NCI-H2081 treated with DMSO at 0.1 percent for 48 hours (cell line): ENCODE measurements around the gene PTPRH.

Experiments
- DNase-seq: peaks from one replicate; lab custom pipeline; 2025; lab: John Stamatoyannopoulos, UW

PTPRH gene, protein sequence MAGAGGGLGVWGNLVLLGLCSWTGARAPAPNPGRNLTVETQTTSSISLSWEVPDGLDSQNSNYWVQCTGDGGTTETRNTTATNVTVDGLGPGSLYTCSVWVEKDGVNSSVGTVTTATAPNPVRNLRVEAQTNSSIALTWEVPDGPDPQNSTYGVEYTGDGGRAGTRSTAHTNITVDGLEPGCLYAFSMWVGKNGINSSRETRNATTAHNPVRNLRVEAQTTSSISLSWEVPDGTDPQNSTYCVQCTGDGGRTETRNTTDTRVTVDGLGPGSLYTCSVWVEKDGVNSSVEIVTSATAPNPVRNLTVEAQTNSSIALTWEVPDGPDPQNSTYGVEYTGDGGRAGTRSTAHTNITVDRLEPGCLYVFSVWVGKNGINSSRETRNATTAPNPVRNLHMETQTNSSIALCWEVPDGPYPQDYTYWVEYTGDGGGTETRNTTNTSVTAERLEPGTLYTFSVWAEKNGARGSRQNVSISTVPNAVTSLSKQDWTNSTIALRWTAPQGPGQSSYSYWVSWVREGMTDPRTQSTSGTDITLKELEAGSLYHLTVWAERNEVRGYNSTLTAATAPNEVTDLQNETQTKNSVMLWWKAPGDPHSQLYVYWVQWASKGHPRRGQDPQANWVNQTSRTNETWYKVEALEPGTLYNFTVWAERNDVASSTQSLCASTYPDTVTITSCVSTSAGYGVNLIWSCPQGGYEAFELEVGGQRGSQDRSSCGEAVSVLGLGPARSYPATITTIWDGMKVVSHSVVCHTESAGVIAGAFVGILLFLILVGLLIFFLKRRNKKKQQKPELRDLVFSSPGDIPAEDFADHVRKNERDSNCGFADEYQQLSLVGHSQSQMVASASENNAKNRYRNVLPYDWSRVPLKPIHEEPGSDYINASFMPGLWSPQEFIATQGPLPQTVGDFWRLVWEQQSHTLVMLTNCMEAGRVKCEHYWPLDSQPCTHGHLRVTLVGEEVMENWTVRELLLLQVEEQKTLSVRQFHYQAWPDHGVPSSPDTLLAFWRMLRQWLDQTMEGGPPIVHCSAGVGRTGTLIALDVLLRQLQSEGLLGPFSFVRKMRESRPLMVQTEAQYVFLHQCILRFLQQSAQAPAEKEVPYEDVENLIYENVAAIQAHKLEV

DNA sequence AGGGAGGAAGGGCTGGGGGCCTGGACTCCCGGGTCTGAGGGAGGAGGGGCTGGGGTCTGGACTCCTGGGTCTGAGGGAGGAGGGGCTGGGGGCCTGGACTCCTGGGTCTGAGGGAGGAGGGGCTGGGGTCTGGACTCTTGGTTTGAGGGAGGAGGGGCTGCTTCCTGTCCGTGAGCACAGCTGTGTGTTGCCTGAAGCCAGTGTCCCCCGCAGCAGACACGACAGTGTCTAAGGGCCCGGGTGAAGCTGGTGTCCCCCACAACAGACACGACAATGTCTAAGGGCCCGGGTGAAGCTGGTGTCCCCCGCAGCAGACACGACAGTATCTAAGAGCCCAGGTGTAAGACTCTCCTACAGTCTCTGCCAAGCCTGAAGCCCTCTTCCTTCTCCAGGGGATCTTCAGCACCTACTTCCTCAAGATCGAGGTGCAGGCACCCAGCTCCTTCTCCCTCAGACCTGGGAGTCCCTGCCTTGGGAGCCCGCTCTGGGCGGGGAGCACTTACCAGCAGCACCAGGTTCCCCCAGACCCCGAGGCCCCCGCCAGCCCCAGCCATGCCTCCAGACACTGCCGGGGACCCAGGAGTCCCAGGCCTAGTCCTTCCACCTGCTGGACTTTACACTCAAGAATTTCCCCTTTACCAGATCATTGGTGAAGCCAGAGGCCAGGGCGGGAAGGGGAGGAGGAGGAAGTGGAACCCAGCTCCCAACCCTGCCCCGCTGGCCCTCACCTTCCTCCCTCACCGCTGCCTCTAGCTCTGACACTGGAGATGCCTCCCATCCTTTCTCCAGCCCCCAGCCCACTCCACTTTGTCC lies at the start of gene PTPRH:
Gene PTPRH (minus strand): TSS at position 622 of the 813 bp plus-strand sequence. CDS start 68 bp downstream, at position 554.
- no peak for DNase-seq

DNA sequence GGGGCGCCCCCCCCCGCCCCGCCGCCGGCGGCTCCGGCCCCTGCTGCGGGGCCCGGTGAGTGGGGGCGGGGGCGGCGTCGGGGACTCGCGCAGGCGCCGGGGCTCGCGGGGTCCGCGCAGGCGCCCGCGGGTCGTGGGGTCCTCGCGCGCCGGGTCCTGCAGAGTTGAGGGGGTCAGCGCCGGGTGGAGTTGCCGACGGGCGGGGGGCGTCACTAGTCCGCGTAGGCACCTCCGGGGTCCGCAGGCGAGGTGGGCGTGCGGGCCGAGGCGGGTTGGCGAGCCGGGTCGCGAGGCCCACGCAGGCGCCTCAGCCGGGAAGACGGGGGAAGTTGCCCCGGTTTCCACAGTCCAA lies 49.2 kb upstream of the PTPRH start:
- DNase-seq = no peak

DNA sequence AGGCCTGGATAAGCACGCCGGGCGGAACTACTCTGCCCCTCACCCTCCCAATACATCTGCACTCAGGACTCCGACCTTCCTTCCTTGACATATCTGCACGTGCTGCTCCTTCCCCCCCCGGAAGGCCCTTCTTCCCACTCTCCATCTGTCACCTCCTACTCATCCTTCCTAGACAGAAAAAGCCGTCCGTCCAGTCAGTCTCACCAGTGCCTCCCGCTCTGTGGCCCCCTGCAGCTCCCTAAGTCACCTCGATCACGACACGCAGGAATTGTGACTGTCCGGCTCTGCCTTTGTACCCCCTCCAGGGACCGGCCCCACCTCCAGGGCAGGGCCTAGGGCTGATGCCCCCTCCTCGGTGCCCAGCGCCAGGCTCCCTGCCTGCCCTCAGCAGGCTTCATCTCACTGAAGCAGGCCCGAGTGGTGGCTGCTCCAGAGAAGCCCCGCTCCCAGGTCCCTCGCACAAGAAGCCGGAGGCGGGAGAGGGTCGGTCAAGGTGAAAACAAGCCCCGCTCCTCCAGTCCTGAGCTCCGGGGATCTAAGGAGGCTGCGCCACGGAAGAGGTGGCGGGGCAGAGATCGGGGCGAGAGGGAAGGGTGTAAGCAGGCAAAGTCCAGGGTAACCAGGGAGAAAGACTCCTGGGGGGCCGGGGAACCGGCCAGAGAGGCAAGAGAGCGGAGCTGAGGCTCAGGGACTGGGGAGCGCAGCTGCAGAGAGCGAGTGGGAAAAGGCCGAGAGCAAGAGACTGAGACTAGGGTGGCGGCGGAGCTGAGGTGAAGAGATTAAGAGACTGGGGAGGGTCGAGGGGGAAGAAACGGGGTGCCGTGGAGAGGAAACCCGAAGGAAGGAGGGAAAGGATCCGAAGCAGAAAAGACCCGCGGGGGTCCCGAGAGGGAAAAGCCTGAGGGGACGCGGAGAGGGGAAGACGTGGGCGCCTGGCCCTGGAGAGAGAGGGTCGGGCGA lies 48.4 kb upstream of the PTPRH start:
- DNase-seq = no peak

DNA sequence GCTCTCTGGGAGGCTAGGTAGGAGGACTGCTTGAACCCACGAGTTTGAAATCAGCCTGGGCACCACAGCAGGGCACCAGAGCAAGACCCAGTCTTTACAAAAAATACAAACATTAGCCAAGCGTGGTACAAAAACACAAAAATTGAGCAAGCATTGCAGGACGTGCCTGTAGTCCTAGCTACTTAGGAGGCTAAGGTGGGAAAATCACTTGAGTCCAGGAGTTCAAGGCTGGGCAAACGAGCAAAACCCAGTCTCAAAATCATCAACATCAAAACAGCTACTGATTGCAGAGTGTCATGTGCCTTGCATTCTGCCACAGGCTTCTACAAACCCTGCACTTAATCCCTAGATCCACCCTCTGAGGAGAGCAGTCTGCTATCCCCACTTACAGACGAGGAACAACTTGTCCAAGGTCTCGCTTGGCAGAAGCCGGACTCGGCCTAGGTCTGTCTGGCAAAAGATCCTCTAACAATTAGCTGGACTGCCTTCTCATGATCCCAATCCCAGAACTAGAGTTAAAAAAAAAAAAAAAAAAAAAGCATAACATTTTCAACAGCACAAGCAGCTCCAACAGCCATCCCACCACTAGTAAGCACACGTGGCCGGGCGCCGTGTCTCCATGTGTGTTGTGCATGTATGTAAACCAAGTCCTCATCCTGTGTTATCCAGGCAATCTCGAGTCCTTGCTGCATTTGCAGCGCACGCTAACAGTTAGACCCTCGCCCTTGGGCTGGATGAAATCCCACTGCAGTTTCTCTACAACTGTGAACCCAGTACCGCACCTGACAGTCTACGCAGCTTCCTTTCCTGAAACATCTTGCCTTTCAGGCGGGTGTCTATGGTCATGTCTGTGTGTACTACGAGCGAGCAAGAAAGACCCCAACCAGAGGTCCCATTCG lies 47.5 kb upstream of the PTPRH start:
- no peak for DNase-seq

DNA sequence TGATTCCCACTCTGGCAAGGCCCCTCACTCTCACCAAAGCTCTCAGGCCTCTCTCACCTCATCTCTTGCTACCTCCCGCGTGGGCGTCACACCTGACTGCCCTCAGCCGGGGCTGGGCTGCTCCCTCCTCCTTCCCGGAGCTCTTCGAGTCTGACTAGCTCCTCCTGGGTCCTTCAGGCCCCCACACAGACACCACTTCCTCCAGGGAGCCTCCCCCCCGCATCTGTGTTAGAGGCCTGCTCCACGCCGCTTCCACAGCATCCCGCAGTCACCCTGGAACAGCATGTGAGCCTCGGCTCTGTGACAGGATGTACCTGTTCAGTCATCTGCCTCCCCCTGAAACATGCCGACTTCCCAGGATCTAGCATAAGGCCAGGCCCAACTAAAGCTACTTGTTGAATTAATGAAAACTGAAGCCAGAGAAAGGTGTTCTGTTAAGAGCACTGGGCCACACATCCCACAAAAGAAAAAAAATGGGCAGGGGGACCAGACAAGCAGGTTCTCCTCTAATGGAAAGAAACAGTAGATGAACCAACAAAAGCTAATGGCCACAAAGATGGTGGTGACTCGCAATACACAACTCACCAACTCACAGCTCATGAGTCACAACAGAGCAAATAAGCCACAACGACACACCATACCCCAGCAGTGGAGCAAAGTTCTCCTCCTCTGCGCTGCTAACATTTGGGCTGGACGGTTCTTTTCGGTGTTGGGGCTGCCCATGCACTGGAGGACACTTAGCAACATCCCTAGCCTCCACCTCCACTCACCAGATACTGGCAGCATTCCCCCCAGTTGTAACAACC lies 46.5 kb upstream of the PTPRH start:
- DNase-seq = no peak

DNA sequence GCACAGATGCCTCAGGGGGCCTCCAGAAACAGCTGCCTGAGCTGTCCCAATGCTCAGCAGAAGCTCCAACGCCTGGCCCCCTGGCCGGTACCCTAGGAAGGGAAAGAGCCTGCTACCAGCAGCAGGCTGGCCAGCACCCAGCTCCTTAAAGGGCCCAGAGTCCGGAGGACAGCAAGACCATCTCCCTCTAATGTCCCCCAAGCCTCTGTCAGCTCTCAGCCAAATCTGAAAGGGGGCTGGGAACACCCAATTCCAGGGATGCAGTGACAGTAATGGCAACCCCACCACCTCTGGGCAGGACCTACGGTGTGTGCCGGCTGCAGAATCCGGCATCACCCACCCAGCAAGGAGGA lies 45.3 kb upstream of the PTPRH start:
- DNase-seq = no peak

DNA sequence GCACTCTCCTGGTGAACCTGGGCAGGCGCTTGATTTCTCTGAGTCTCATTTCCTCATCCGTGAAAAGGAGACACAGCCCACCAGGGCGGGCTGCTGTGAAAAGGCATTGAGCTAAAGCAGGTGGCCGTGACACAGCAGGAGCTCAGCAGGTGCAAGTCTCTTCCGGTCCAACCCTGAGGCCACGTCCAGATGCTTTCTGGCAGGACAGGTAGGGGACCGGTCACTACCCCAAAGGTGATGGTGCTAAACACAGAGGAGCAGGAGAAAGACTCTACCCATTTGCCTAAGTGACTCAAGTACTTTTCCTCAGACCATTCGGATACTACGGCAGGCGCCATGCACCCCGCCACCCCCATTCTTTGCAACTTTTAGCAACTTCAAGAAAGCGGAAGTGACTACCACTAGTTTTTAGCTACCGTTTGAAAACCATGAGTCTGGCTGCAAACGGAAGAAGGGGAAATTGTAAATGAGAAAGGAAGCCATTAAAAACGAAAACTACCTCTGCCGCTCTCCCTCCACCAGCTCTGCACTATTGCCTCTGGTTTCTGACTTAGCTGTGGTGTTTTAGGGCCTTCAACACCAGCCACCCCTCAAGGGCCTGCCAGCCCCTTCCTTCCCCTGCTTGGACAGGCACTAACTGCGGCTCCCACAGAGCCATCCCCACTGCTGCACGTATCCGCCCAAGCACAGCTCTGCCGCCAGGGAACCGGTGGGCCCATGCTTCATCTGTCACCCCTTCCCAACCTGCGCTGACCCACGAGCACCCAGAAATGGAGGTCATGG lies 44.7 kb upstream of the PTPRH start:
- DNase-seq = no peak

DNA sequence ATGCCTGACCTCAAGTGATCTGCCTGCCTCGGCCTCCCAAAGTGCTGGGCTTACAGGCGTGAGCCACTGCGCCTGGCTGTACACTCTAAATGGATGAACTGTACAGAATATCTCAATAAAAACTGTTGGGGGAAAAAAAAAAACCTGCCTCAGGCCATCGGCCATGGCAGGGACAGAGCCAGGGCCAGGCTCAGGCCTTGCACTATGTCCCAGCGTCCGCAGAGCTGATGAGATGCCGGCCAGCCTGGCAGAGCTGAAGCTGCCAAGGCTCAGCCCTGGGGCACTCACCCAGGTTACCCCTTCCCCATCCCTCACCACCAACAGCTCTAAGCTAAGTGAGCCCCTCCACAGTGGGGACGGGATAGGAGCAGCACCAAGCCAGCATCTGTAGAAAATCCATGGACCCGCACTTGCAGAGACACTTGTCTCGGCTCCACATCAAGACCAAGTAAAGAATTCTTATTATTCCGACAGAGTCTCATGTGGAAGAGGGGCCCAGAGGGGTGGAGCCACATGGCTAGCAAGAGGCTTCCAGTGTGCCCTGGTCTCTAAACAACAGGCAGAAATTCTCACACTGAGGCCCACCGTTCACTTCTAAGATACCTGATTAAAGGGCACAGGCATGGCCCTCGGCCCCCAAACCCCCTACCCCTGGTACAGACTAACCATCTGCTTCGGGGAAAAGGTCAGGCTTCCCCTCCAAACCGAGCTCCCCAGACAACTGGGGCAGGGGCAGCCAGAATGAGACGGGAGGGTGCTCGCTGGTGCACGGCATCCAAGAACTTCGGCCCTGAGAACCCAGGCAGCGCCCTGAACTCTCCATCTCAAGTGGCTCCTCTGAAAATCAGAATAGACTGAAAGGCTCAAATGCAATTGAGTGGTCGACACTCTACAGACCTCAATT lies 43.7 kb upstream of the PTPRH start:
- DNase-seq = no peak

DNA sequence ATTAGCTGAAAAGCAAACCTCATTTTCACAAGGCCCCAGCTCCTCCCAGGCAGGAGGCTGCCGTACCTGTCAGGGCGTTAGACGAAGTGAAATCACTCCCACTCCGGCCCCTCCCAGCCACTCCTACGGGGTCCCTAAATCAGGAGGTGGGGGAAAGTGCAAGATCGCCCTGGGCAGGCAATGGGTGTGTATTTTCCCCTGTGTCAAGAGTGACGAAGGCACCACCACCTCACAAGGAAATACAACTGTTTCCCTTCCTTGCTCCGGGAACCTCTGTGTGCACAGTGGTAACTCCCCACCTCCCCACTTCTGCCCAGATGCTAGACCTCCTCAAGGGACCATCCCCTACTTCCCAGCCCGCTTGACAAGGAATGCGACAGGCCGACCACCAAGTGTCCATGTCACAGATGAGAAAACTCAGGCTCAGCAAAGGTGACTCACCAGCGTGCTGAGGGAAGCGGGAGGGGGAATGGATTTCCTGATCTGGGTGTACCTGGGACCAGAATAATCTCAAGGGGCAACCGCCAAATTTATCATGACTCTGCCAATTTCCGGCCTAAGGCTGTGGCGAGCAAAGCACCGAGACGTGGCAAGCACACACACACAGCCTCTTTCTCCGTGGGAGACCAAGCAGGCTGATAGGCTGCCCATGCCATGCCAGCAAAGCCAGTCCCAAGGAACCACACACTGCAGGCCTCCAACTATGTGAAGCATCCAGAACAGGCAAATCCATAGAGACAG lies 42.2 kb upstream of the PTPRH start:
- no peak for DNase-seq

DNA sequence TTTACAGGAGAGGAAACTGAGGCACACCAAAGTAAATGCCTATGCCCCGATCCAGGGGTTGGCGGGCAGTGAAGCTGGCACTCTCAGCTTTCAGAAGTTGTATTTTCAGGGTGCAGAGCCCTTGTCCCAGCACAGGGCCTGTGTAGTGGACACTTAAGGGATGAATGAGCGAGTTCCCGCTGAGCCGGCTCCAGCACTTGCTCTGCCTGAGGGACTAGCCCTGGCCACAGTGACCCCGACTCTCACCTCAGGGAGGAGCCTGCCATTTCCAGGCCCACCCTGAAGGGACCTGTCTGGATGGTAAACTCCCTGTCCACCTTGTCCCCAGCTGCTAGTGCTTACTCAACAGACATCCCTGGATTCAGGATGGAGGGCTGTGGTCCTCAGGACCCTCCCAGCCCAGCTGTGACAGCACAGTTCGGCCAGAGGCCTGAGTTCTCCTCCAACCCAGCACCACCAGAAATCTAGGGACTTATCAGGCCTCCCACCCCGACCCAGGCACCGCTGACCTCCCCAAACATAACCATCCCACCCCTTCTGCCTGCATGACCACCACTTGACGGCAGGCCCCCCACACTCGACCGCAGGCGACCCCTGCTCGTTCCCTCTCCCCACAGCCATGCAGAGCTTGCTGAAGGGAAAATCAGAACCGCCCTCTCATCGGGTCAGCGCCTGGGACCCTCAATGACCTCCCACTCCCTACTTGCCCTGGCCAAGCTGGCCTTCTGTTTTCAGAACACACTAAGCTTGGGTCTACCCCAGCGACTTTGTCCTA lies 41.1 kb upstream of the PTPRH start:
- no peak for DNase-seq

DNA sequence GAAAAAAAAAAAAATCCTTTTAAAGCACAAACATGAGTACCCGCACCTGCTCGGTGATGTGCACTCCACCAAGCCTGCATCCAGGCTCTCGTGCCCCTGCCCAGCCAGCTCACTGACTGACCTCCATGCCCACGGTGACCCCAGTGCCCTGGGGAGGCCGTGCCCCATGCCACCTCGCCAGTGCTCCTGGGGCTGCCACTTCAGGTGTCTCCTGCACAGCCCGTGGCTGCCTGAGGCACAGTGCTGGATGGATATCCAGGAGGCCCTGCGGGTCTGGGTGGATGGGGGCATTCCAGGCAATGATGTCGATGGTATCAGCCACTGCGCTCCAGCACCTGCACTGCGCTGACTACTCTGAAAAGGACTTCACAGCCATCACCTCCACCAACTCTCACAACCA lies 40.5 kb upstream of the PTPRH start:
- DNase-seq = no peak

DNA sequence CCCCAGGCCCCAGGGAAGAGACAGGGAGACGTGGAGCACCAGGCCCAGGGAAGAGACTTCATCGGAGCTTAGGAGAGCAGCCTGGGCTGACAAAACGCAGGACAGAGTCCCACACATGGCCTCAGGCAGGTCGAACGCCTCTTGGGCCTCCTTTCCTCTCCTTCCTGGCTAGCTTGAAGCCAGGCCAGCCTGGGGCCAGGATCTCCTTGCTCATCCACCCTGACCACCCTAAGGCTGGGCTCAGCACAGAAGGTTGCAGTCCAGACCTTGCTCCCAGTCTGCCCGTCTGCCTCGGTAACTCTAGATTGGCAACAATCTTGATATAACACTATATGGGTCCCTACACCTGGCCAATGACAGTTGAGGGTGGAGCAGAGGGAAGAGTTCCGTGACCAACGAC lies 39.4 kb upstream of the PTPRH start:
- DNase-seq = no peak

DNA sequence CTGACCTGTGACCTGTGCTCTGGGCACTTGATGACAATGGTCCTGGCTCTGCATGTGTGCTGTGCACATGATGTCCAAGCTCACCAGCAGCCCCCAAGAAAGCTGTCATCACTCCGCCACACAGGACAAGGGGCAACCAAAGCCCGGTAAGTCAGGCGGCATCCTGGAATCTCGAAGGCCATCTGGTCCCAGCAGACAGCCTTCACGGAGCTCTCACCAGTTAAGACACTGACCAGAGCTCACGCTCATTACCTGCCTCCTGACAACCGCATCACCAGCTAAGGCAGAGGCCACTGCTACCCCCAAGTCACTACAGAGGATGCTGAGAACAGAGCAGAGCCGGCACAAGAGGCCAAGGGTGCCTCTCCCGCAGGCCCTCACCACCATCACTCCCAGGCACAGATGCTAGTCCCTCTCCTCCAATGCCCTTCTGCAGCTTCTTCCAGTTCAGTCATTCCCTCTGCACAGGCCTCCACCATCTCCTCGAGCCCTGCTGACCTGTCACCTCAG lies 38.9 kb upstream of the PTPRH start:
- DNase-seq = no peak

DNA sequence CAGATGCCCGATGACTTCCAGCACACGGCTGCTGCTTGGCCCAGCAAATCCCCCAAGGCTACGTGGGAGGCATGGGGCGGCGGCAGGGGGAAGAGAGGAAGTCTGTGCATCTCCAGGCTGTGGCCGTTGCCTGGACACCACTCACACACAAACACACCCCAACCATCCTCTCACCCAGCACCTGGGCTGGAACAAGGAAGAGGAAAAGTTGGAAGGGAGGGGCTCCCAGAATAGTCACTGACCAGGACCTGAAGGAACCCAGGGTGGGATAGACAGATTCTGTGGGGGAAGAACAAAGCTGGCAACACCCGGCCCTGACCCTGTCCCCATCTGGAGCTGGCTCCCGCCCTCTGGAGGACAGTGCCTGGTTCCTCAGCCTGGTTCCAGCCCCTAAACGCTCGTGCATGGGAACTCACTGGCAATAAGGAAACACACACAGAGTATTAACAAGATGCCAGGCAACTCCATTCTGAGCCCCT lies 38.4 kb upstream of the PTPRH start:
- DNase-seq = no peak
